MM.1S (cell line): ENCODE data around the gene MCU.
"Not testable (repeated sequence)": the region's sequence is repeated elsewhere in the genome, so short reads cannot be mapped to it uniquely, and the experiment has no call there.

ENCODE experiments used
- DNase-seq: peaks from one replicate; pipeline ENCODE4 v3.0.0-alpha.2; 2015
- H2AFZ ChIP-seq: fragments of 300-600 bp; sonication (generic); 2 replicates; pipeline ENCODE4 v1.6.0; 2016; ENCODE audit warnings: antibody characterized with exemption, low read length
- H3F3A ChIP-seq: fragments of 300-600 bp; sonication (generic); 2 replicates; pipeline ENCODE4 v1.6.1; 2016; ENCODE audit warnings: mild to moderate bottlenecking, antibody characterized with exemption, low read length, moderate library complexity, mixed read lengths; ENCODE audit not compliant: insufficient read depth
- H3K27ac ChIP-seq: fragments of 300-600 bp; sonication (generic); 2 replicates; pipeline ENCODE4 v1.5.1; 2016; ENCODE audit warnings: mild to moderate bottlenecking, low read length
- H3K27me3 ChIP-seq: fragments of 300-600 bp; sonication (generic); replicated peaks from 2 replicates; pipeline ENCODE4 v1.6.0; 2016; ENCODE audit warnings: low read length; ENCODE audit not compliant: insufficient read depth
- H3K36me3 ChIP-seq: fragments of 300-600 bp; sonication (generic); replicated peaks from 2 replicates; pipeline ENCODE4 v1.6.1; 2016; ENCODE audit warnings: mild to moderate bottlenecking, low read length, mixed read lengths; ENCODE audit not compliant: insufficient read depth
- H3K4me1 ChIP-seq: fragments of 300-600 bp; sonication (generic); 2 replicates; pipeline ENCODE4 v1.6.1; 2016; ENCODE audit warnings: low read length, mixed read lengths
- H3K4me2 ChIP-seq: fragments of 300-600 bp; sonication (generic); 2 replicates; pipeline ENCODE4 v1.6.0; 2016; ENCODE audit warnings: low read depth, low read length
- H3K4me3 ChIP-seq: fragments of 300-600 bp; sonication (generic); 2 replicates; pipeline ENCODE4 v1.5.1; 2016; ENCODE audit warnings: low read length, mixed read lengths
- H3K79me2 ChIP-seq: fragments of 300-600 bp; sonication (generic); 2 replicates; pipeline ENCODE4 v1.6.1; 2016; ENCODE audit warnings: mixed run types, low read length, mixed read lengths
- H3K9ac ChIP-seq: fragments of 300-600 bp; sonication (generic); 2 replicates; pipeline ENCODE4 v1.6.1; 2016; ENCODE audit warnings: low read length, mixed read lengths
- H3K9me2 ChIP-seq: fragments of 300-600 bp; sonication (generic); replicated peaks from 2 replicates; pipeline ENCODE4 v1.6.1; 2016; ENCODE audit warnings: mild to moderate bottlenecking, low read length, mixed read lengths; ENCODE audit not compliant: insufficient read depth
- H3K9me3 ChIP-seq: fragments of 300-600 bp; sonication (generic); replicated peaks from 2 replicates; pipeline ENCODE4 v1.6.1; 2016; ENCODE audit warnings: mild to moderate bottlenecking, low read length, mixed read lengths; ENCODE audit not compliant: insufficient read depth
- H4K20me1 ChIP-seq: fragments of 300-600 bp; sonication (generic); 2 replicates; pipeline ENCODE4 v1.6.1; 2016; ENCODE audit warnings: mild to moderate bottlenecking, low read length, moderate library complexity, mixed read lengths; ENCODE audit not compliant: insufficient read depth
- EZH2 ChIP-seq: fragments of 300-600 bp; sonication (generic); optimal IDR thresholded peaks from 2 replicates; pipeline ENCODE3; 2017; ENCODE audit warnings: low read depth, mild to moderate bottlenecking, antibody characterized with exemption, low read length, mixed read lengths
- EZH2phosphoT487 ChIP-seq: fragments of 300-600 bp; sonication (generic); IDR thresholded peaks from 2 replicates; pipeline ENCODE4 v1.6.1; 2018; ENCODE audit warnings: antibody characterized with exemption, low read length
- TF ChIP-seq, protein P1 (sequence below): fragments of 300-600 bp; sonication (generic); IDR thresholded peaks from 2 replicates; pipeline ENCODE4 v1.5.1; 2016; ENCODE audit warnings: antibody characterized with exemption, low read length, mixed read lengths

MCU gene

GRCh38 chr10:72756674-72757385, 64.9 kb downstream of the MCU start:
- Histone ChIP-seq H3K4me3 (no peak overlapping the region), H3K27ac (no peak overlapping the region), H2AFZ (no peak overlapping the region), H3K9me2 (no peaks in the 10 kb centered on the region), H4K20me1 (no peaks in the 10 kb centered on the region), H3K4me1 (peaks cover 7% of the 10 kb centered on the region), H3K27me3 (no peaks in the 10 kb centered on the region), H3K79me2 (no peaks in the 10 kb centered on the region), H3K36me3 (no peaks in the 10 kb centered on the region), H3K4me2 (no peak overlapping the region), H3K9me3 (no peaks in the 10 kb centered on the region), H3F3A (peaks cover 7% of the 10 kb centered on the region; the same call in 1 of the 2 replicates), H3K9ac (no peak overlapping the region)
- no peak for DNase-seq
- no peak for TF ChIP-seq EZH2phosphoT487
- TF ChIP-seq EZH2: no peak
- TF ChIP-seq, protein P1, sequence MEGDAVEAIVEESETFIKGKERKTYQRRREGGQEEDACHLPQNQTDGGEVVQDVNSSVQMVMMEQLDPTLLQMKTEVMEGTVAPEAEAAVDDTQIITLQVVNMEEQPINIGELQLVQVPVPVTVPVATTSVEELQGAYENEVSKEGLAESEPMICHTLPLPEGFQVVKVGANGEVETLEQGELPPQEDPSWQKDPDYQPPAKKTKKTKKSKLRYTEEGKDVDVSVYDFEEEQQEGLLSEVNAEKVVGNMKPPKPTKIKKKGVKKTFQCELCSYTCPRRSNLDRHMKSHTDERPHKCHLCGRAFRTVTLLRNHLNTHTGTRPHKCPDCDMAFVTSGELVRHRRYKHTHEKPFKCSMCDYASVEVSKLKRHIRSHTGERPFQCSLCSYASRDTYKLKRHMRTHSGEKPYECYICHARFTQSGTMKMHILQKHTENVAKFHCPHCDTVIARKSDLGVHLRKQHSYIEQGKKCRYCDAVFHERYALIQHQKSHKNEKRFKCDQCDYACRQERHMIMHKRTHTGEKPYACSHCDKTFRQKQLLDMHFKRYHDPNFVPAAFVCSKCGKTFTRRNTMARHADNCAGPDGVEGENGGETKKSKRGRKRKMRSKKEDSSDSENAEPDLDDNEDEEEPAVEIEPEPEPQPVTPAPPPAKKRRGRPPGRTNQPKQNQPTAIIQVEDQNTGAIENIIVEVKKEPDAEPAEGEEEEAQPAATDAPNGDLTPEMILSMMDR: no peak

- Histone ChIP-seq H3K36me3 (no peaks in the 10 kb centered on the region), H3K9ac (no peak overlapping the region), H3K4me1 (peaks cover 7% of the 10 kb centered on the region), H3K9me3 (no peaks in the 10 kb centered on the region), H3K79me2 (no peaks in the 10 kb centered on the region), H3K9me2 (no peaks in the 10 kb centered on the region), H2AFZ (no peak overlapping the region), H3K27ac (peak overlapping the region; percentile 25; the same call in 1 of the 2 replicates), H3K4me2 (peak overlapping the region; percentile 23; the same call in 1 of the 2 replicates), H3K27me3 (no peaks in the 10 kb centered on the region), H4K20me1 (no peaks in the 10 kb centered on the region), H3K4me3 (no peak overlapping the region), H3F3A (peaks cover 7% of the 10 kb centered on the region; the same call in 1 of the 2 replicates)
- no peak for DNase-seq
- TF ChIP-seq EZH2phosphoT487 (no peak), EZH2 (no peak)
- TF ChIP-seq, protein P1: no peak
Observed at GRCh38 chr10:72757732-72758131, 65.8 kb downstream of the MCU start.

DNA sequence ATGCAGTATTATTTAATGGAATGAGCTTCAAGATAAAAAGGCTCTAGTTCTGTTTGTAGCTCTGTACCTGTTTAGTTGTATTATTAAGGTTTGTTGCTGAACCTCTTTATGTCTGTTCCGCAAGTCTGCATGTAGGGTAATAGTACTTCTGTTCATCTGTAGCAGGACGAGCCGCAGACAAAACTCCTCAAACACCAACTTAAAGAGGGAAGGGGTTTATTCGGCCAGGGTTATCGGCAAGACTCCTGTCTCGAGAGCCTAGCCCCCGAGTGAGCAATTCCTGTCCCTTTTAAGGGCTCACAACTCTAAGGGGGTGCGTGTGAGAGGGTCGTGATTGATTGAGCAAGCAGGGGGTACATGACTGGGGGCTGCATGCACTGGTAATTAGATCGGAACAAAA, 67.0 kb downstream of the MCU start:
- not testable (repeated sequence) for H3K79me2 ChIP-seq, H3K9me2 ChIP-seq, H3K9me3 ChIP-seq, H2AFZ ChIP-seq, H3F3A ChIP-seq, H3K27ac ChIP-seq, H3K9ac ChIP-seq, H3K27me3 ChIP-seq, H3K36me3 ChIP-seq, H4K20me1 ChIP-seq, H3K4me1 ChIP-seq, DNase-seq, H3K4me3 ChIP-seq
- peak overlapping the region; percentile 23; the same call in 1 of the 2 replicates for H3K4me2 ChIP-seq

- Histone ChIP-seq H3F3A (peaks cover 7% of the 10 kb centered on the region; the same call in 1 of the 2 replicates), H3K4me1 (peaks cover 7% of the 10 kb centered on the region), H3K4me2 (no peak overlapping the region), H3K27ac (no peak overlapping the region), H3K9me2 (no peaks in the 10 kb centered on the region), H3K36me3 (no peaks in the 10 kb centered on the region), H2AFZ (no peak overlapping the region), H4K20me1 (no peaks in the 10 kb centered on the region), H3K27me3 (no peaks in the 10 kb centered on the region), H3K9ac (no peak overlapping the region), H3K4me3 (no peak overlapping the region), H3K79me2 (no peaks in the 10 kb centered on the region), H3K9me3 (no peaks in the 10 kb centered on the region)
- no peak for DNase-seq
- TF ChIP-seq, protein P1: no peak
- TF ChIP-seq EZH2 (no peak), EZH2phosphoT487 (no peak)
Observed at GRCh38 chr10:72759584-72759983, 67.6 kb downstream of the MCU start.
